Psoas muscle (tissue), 8 donors: ENCODE data around the gene ASIC3. TPM values are rescaled to one million over a fixed set of nuclear protein-coding genes. Genes with fewer than 3 reads are reported as not detected.

Source experiments
- ATAC-seq, 4 donors: fragments of 200-7000 bp; cut with Tn5 transposase; one replicate each; pipeline ENCODE4 v1.9.1; 2020; ENCODE audit warnings: moderate library complexity in 3 of 4, mild to moderate bottlenecking in 2 of 4
- DNase-seq, 2 donors: peaks; one replicate each; pipeline ENCODE4 v3.0.0-alpha.2; 2020
- H3K27ac ChIP-seq: fragments of 200-600 bp; one replicate; pipeline ENCODE4 v1.8.0; 2022
- H3K27me3 ChIP-seq, 3 donors: fragments of 200-600 bp in 1 of 3; one replicate each; pipeline versions ENCODE4 v1.6.1 to v1.8.0; 2013 to 2022; ENCODE audit warnings: low read length in 2 of 3, mild to moderate bottlenecking in 2 of 3, moderate library complexity in 1 of 3; ENCODE audit not compliant: insufficient read depth in 3 of 3
- H3K36me3 ChIP-seq, 2 donors: fragments of 200-600 bp in 1 of 2; one replicate each; pipeline versions ENCODE4 v1.6.1 to v1.8.0; 2013 to 2022; ENCODE audit warnings: low read depth in 1 of 2, mild to moderate bottlenecking in 1 of 2, moderate library complexity in 1 of 2; ENCODE audit not compliant: insufficient read depth in 1 of 2
- H3K4me1 ChIP-seq: fragments of 200-600 bp; one replicate; pipeline ENCODE4 v1.8.0; 2022
- H3K4me3 ChIP-seq: fragments of 200-600 bp; one replicate; pipeline ENCODE4 v1.8.0; 2022; ENCODE audit warnings: mild to moderate bottlenecking
- H3K9me3 ChIP-seq: fragments of 200-600 bp; one replicate; pipeline ENCODE4 v1.8.0; 2022
- CTCF ChIP-seq: fragments of 200-600 bp; IDR thresholded peaks from one replicate; pipeline ENCODE4 v1.8.0; 2022; ENCODE audit warnings: antibody characterized with exemption
- WGBS, 3 donors: extraction: QIAGEN DNeasy Blood & Tissue Kit; methylation state at CpG; one replicate each; pipeline versions ENCODE4 v1.1.6 to v1.1.7; 2013; 5-methylcytosine and 5-hydroxymethylcytosine counted together
- intact Hi-C, 2 donors: fragments of 100-400 bp; cut with DNase I; formaldehyde crosslinking; loops; one replicate each; pipeline versions ENCODE4 v1.11.0 to v1.14.2; 2022
- polyA plus RNA-seq, 3 donors: library from polyadenylated mRNA; stranded (reverse); fragments of 200-250 nt; gene quantifications; one replicate each; pipeline ENCODE4 v1.2.3, GENCODE V29; 2013
- total RNA-seq, 4 donors: library from RNA; stranded (reverse); fragmentation: NEBNext Ultra II Directional in 2 of 4; extraction: Animal tissue kit (Norgen Biotek cat#: 25700) in 2 of 4; gene quantifications; one replicate each; pipeline versions ENCODE4 v1.2.1 to v1.2.4, GENCODE V29; 2021 to 2023
- donor health status: healthy with polysubstance abuse.
- donor health status: DM: no; HTN: no; CAD: no; lungs with moderate emphysema.
- donor health status: Bipolar disorder and iron deficiency.
- donor health status: healthy.
- donor health status: DM: yes; HTN: yes; CAD: no.
- donor health status: DM: no; HTN: no; CAD: no.
- donor health status: DM: no; HTN: no; CAD: no.
- donor health status: DM: yes; HTN: yes; CAD: no.

ASIC3 gene
- total and polyA plus RNA-seq, 7 donors: 1.8 to 6.2 (median 3.0) TPM

GRCh38 chr7:151018421-151019129 lies 29.8 kb upstream of the ASIC3 start:
- Histone ChIP-seq H3K27ac (no peak overlapping the region), H3K36me3 (no peaks in the 10 kb centered on the region), H3K4me3 (peak overlapping the region; percentile 51), H3K27me3 (peaks cover 0 to 60% (median 5%) of the 10 kb centered on the region in 3 donors), H3K4me1 (peaks cover 8% of the 10 kb centered on the region), H3K9me3 (no peaks in the 10 kb centered on the region)
- intact Hi-C loops: no loop called here
- DNase-seq (no peak), ATAC-seq (peak; percentile 5 to 29 (median 18))
- no peak for TF ChIP-seq CTCF
- 1% methylated on average over 36 to 82 of the region's 82 CpGs for WGBS, 3 donors

- DNase-seq (no peak), ATAC-seq (peak in 2 of 4 donors; percentile 3 to 7)
- peaks cover 0 to 55% (median 3%) of the 10 kb centered on the region in 3 donors for H3K27me3 ChIP-seq
- H3K36me3 ChIP-seq: no peaks in the 10 kb centered on the region
- WGBS, 3 donors: 17 to 21% (median 18%) methylated on average over 13 to 20 of the region's 20 CpGs
- intact Hi-C loops: no loop called here
- no peak for TF ChIP-seq CTCF
- H3K4me3 ChIP-seq: peak overlapping the region; percentile 51
- H3K4me1 ChIP-seq: peaks cover 8% of the 10 kb centered on the region
- H3K27ac ChIP-seq: no peak overlapping the region
- H3K9me3 ChIP-seq: no peaks in the 10 kb centered on the region
Observed at GRCh38 chr7:151019130-151019447, 29.2 kb upstream of the ASIC3 start.

- Histone ChIP-seq H3K9me3 (no peaks in the 10 kb centered on the region), H3K27ac (no peak overlapping the region), H3K4me3 (no peak overlapping the region), H3K36me3 (no peaks in the 10 kb centered on the region), H3K4me1 (peaks cover 8% of the 10 kb centered on the region), H3K27me3 (peaks cover 0 to 46% (median 1%) of the 10 kb centered on the region in 3 donors)
- no peak for ATAC-seq
- WGBS, 3 donors: 48 to 51% (median 49%) methylated on average over 7 of the region's 7 CpGs
- TF ChIP-seq CTCF: no peak
- intact Hi-C loops: no loop called here
- no peak for DNase-seq
Observed at GRCh38 chr7:151020231-151020630, 28.1 kb upstream of the ASIC3 start.

- Histone ChIP-seq H3K4me3 (no peak overlapping the region), H3K27ac (no peak overlapping the region), H3K27me3 (peaks cover 0 to 18% (median 1%) of the 10 kb centered on the region in 3 donors), H3K36me3 (no peaks in the 10 kb centered on the region), H3K9me3 (no peaks in the 10 kb centered on the region), H3K4me1 (peaks cover 3% of the 10 kb centered on the region)
- ATAC-seq (no peak), DNase-seq (no peak)
- intact Hi-C loops: no loop called here
- no peak for TF ChIP-seq CTCF
- WGBS, 3 donors: 38 to 53% (median 46%) methylated on average over 10 of the region's 10 CpGs
Observed at GRCh38 chr7:151023232-151023631, 25.1 kb upstream of the ASIC3 start.
